Measurements from ENCODE around the gene SPTB. TPM values are rescaled to one million over a fixed set of nuclear protein-coding genes. Genes with fewer than 3 reads are reported as not detected.

The SPTB gene
- total RNA-seq, 1 experiment from 2014 or later, result 0.13 TPM

GRCh38 chr14:64702493-64703394 is 177.0 kb downstream of the SPTB start:
- Histone ChIP-seq H3K36me3 (no peaks in the 10 kb centered on the region; the same call in 1 of the 2 replicates), H3K4me3 (no peak overlapping the region)
- DNase-seq, result no peak

GRCh38 chr14:64701660-64702059 is 178.0 kb downstream of the SPTB start:
- Histone ChIP-seq H3K36me3 (no peaks in the 10 kb centered on the region), H3K9me3 (no peaks in the 10 kb centered on the region), H3K4me3 (no peak overlapping the region), H3K27me3 (no peaks in the 10 kb centered on the region)
- no peak for DNase-seq

More at GRCh38 chr14:64702493-64703394, 177.0 kb downstream of the SPTB start:
- Histone ChIP-seq H3K27me3 (no peaks in the 10 kb centered on the region), H3K9me3 (no peaks in the 10 kb centered on the region)

- no peak for DNase-seq
- H3K9me3 ChIP-seq, result no peaks in the 10 kb centered on the region
- H3K4me3 ChIP-seq, result no peak overlapping the region
- H3K27me3 ChIP-seq, result no peaks in the 10 kb centered on the region
- no peaks in the 10 kb centered on the region for H3K36me3 ChIP-seq
These were observed 178.8 kb downstream of the SPTB start for GRCh38 chr14:64700894-64701293.

GRCh38 chr14:64700290-64700689 is 179.4 kb downstream of the SPTB start:
- no peak for DNase-seq
- H3K9me3 ChIP-seq, result no peaks in the 10 kb centered on the region
- no peaks in the 10 kb centered on the region for H3K27me3 ChIP-seq
- H3K36me3 ChIP-seq, result no peaks in the 10 kb centered on the region
- no peak overlapping the region for H3K4me3 ChIP-seq

- DNase-seq, result no peak
These were observed 180.8 kb downstream of the SPTB start for GRCh38 chr14:64698903-64699302.

GRCh38 chr14:64696355-64696857 is 183.3 kb downstream of the SPTB start:
- Histone ChIP-seq H3K9me3 (no peaks in the 10 kb centered on the region), H3K27me3 (no peaks in the 10 kb centered on the region), H3K4me3 (no peak overlapping the region), H3K36me3 (no peaks in the 10 kb centered on the region)
- no peak for DNase-seq

More at GRCh38 chr14:64698903-64699302, 180.8 kb downstream of the SPTB start:
- Histone ChIP-seq H3K9me3 (no peaks in the 10 kb centered on the region), H3K27me3 (no peaks in the 10 kb centered on the region), H3K36me3 (no peaks in the 10 kb centered on the region), H3K4me3 (no peak overlapping the region)

Other genes with a start within 250 kb of the SPTB start
- 20.2 and 24.1 TPM in 2 replicates for gene PLEKHG3, start 175.5 kb downstream of the SPTB start, total RNA-seq (2014; rRNA removed; shearing (Covaris generic); ENCODE audit: low replicate concordance)
- 12.3 and 15.7 TPM in 2 replicates for gene CHURC1, start 34.5 kb upstream of the SPTB start, total RNA-seq (2014; rRNA removed; shearing (Covaris generic); ENCODE audit: low replicate concordance)
- gene GPX2, start 62.8 kb upstream of the SPTB start, total RNA-seq (2014; rRNA removed; shearing (Covaris generic); ENCODE audit: low replicate concordance), result not detected in 2 replicates
- gene RAB15, start 92.4 kb upstream of the SPTB start, total RNA-seq (2014; rRNA removed; shearing (Covaris generic); ENCODE audit: low replicate concordance), result 1.0 and 3.4 TPM in 2 replicates
- gene FNTB, start 107.0 kb upstream of the SPTB start, total RNA-seq (2014; rRNA removed; shearing (Covaris generic); ENCODE audit: low replicate concordance), result 0.72 and 5.1 TPM in 2 replicates
- gene MAX, start 222.6 kb upstream of the SPTB start, total RNA-seq (2014; rRNA removed; shearing (Covaris generic); ENCODE audit: low replicate concordance), result 26.6 and 30.8 TPM in 2 replicates